ENCODE measurements around the gene AGK. TPM values are rescaled to one million over a fixed set of nuclear protein-coding genes. Genes with fewer than 3 reads are reported as not detected.

Gene AGK
- total RNA-seq, 1 experiment from 2014 or later = 32.6 TPM

GRCh38 chr7:141568227-141568626 is 17.0 kb downstream of the AGK start:
- POLR2A ChIA-PET = no interaction called here

GRCh38 chr7:141571059-141571458 is 19.8 kb downstream of the AGK start:
- no peak for ATAC-seq
- Histone ChIP-seq H3K4me1 (ENCODE audit: control insufficient read depth, insufficient read depth, low read length) (no peaks in the 10 kb centered on the region), H3K27ac (ENCODE audit: low read length) (no peak overlapping the region), H3K27me3 (ENCODE audit: control insufficient read depth, insufficient read depth, low read length) (no peaks in the 10 kb centered on the region), H3K36me3 (ENCODE audit: control insufficient read depth, insufficient read depth, low read length) (no peaks in the 10 kb centered on the region; the same call in 1 of the 2 replicates), H3K9me3 (ENCODE audit: control insufficient read depth, insufficient read depth, low read depth, low read length) (peaks cover 9% of the 10 kb centered on the region; the same call in 1 of the 2 replicates), H3K4me3 (ENCODE audit: low read depth in 2 of 2, low read length in 2 of 2) (no peak overlapping the region)
- intact Hi-C loops (cut with micrococcal nuclease; ENCODE audit: unreplicated experiment) (no loop called here), in situ Hi-C loops (cut with HindIII; ENCODE audit: low pct_unique_long_range_greater_than_20kb, low sequenced_read_pairs) (no loop called here)
- TF ChIP-seq REST (IDR thresholded peaks at IDR 0.05; ENCODE audit: insufficient read depth in 1 of 2, low read depth in 2 of 2, low read length in 1 of 2) (no peak), TCF7L2 (IDR thresholded peaks at IDR 0.05; ENCODE audit: low read depth, low read length) (no peak), SIN3A (IDR thresholded peaks at IDR 0.05; ENCODE audit: borderline replicate concordance, insufficient read depth, low read depth, low read length) (no peak), POLR2AphosphoS5 (IDR thresholded peaks at IDR 0.05; ENCODE audit: low read depth, low read length) (no peak), CTCF (IDR thresholded peaks at IDR 0.05) (no peak)
- ChIA-PET CTCF (no interaction called here), POLR2A (no interaction called here)
- BruUV-seq (replicated peaks) = no TSS peak
- no peak for DNase-seq (ENCODE audit: low read depth, low spot score)

More at GRCh38 chr7:141568227-141568626, 17.0 kb downstream of the AGK start:
- CTCF ChIA-PET = no interaction called here
- DNase-seq (ENCODE audit: low read depth, low spot score) (no peak), ATAC-seq (no peak)
- no peaks in the 10 kb centered on the region for H3K27me3 ChIP-seq (ENCODE audit: control insufficient read depth, insufficient read depth, low read length)
- no peak overlapping the region for H3K4me3 ChIP-seq (ENCODE audit: low read depth in 2 of 2, low read length in 2 of 2)
- TF ChIP-seq POLR2AphosphoS5 (IDR thresholded peaks at IDR 0.05; ENCODE audit: low read depth, low read length) = no peak
- TF ChIP-seq SIN3A (IDR thresholded peaks at IDR 0.05; ENCODE audit: borderline replicate concordance, insufficient read depth, low read depth, low read length) = no peak
- TF ChIP-seq REST (IDR thresholded peaks at IDR 0.05; ENCODE audit: insufficient read depth in 1 of 2, low read depth in 2 of 2, low read length in 1 of 2) = no peak
- TF ChIP-seq TCF7L2 (IDR thresholded peaks at IDR 0.05; ENCODE audit: low read depth, low read length) = no peak
- TF ChIP-seq CTCF (IDR thresholded peaks at IDR 0.05) = no peak
- H3K27ac ChIP-seq (ENCODE audit: low read length) = no peak overlapping the region
- H3K9me3 ChIP-seq (ENCODE audit: control insufficient read depth, insufficient read depth, low read depth, low read length) = no peaks in the 10 kb centered on the region
- no TSS peak for BruUV-seq (replicated peaks)
- H3K4me1 ChIP-seq (ENCODE audit: control insufficient read depth, insufficient read depth, low read length) = no peaks in the 10 kb centered on the region
- intact Hi-C loops (cut with micrococcal nuclease; ENCODE audit: unreplicated experiment) (no loop called here), in situ Hi-C loops (cut with HindIII; ENCODE audit: low pct_unique_long_range_greater_than_20kb, low sequenced_read_pairs) (no loop called here)
- no peaks in the 10 kb centered on the region; the same call in 1 of the 2 replicates for H3K36me3 ChIP-seq (ENCODE audit: control insufficient read depth, insufficient read depth, low read length)

Measured in Panc1 (cell line).